Activated naive CD4-positive, alpha-beta T cell treated with anti-CD3 and anti-CD28 coated beads, Interleukin-2, amount 50 U/mL, for 72 hours (primary cell): ENCODE data around the gene PSMB10. TPM values are rescaled to one million over a fixed set of nuclear protein-coding genes. Genes with fewer than 3 reads are reported as not detected.
A peak's percentile ranks its signal among the peaks of the same experiment; 100 is the strongest.

ENCODE experiments used
- ATAC-seq, 2 donors: fragments of 150-1000 bp; cut with Tn5 transposase; 2 replicates each; pipeline ENCODE4 v1.10.0; 2021; ENCODE audit warnings: mild to moderate bottlenecking in 2 of 2, moderate library complexity in 2 of 2
- DNase-seq, 2 donors: peaks; one replicate each; pipeline ENCODE4 v3.0.0; 2021 to 2022; ENCODE audit warnings: low spot score in 2 of 2
- H3K27ac Mint-ChIP-seq, 2 donors: one replicate each; pipeline ENCODE4 v1.8.0; 2022; ENCODE audit warnings: mild to moderate bottlenecking in 2 of 2, mixed read lengths in 2 of 2
- H3K36me3 Mint-ChIP-seq, 2 donors: one replicate each; pipeline ENCODE4 v1.8.0; 2022; ENCODE audit warnings: mixed read lengths in 2 of 2
- H3K9me3 Mint-ChIP-seq, 2 donors: one replicate each; pipeline ENCODE4 v1.8.0; 2022; ENCODE audit warnings: mixed read lengths in 2 of 2
- total RNA-seq, 2 donors: library from RNA; stranded (reverse); gene quantifications; one replicate each; pipeline ENCODE4 v1.2.3, GENCODE V29; 2022

Gene PSMB10
- total RNA-seq, 2 donors from 2014 or later, result 156 to 215 TPM

DNA sequence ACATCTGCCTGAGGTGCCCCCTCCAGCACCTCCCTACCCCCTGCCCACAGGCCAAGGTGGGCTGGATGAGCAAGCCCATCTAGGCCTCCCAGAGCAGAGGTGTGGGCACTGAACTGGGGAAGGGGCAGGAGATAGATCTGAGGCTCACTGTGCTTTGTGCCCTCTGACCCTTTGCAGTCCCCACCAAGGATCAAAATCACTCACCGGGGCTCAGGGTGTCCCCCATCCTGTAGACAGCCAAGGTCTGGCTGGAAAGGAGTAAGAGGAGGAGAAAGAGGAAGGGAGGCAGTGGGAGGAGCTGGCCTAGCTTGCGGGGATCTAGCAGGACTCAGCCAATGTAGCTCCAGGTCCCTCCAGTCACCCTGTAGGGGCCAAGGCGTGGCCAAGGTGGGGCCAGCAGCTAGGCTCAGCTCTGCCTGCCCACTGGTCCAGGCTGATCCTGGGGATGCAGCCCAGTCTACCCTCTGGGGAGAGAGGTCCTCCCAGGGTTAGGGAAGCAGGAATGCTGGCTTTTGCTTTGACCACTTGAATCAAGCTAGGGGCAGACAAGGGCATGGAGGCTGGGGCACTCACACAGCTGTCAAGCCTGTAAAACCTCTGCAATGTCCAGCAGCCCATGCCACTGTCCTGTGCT is 30.0 kb upstream of the PSMB10 start:
- Mint-ChIP-seq H3K27ac (peak overlapping the region in 1 of 2 donors; percentile 86), H3K9me3 (no peaks in the 10 kb centered on the region), H3K36me3 (peaks cover 17 to 18% of the 10 kb centered on the region in 2 donors)
- DNase-seq, result no peak
- no peak for ATAC-seq

DNA sequence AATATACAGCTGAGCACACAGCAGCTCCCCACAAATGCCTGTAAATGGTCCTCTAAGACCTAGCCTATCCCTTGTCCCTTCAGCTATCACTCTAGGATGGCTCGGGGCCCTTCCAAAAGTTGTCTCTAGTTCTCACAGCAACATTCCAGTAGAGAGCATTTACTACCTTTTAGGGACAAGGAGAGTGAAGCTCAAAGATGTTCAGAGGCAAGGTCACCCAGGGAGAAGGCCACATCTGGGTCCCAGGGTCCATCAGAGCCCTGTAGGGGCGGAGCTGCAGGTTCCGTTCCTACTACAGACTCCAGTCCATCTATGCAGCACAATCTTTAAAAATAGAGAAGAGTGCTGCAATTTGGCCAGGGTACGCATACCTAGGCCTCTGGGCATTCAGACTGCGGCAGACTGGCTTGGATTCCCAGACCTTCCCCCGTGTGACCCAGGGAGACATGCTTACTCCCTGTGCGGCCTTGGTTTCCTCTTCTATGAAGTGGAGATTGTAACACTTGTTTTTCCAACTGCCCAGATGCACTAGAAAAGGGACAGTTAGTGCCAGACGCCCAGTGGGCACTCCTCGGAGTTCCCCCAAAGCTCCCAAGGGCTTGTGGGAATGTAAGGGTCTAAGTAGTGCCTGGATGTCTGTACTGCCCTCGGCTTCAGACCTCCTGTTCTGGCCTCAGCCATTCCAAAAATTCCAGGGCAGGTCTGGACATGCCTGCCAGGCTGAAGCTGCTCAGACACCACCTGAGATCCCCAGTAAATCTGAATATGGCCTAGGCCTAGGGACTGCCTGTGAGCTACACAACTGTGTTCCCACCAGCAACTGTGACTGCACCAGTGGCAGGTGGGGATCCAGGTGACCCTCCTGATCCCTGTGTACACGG is 29.3 kb upstream of the PSMB10 start:
- H3K9me3 Mint-ChIP-seq, result no peaks in the 10 kb centered on the region
- ATAC-seq, result no peak
- peak overlapping the region in 1 of 2 donors; percentile 86 for H3K27ac Mint-ChIP-seq
- peaks cover 17 to 18% of the 10 kb centered on the region in 2 donors for H3K36me3 Mint-ChIP-seq
- no peak for DNase-seq

GRCh38 chr16:67964477-67965131 is 28.0 kb upstream of the PSMB10 start:
- DNase-seq (no peak), ATAC-seq (no peak)
- no peaks in the 10 kb centered on the region for H3K9me3 Mint-ChIP-seq
- H3K36me3 Mint-ChIP-seq, result peaks cover 18 to 22% of the 10 kb centered on the region in 2 donors
- no peak overlapping the region for H3K27ac Mint-ChIP-seq

- peaks cover 18 to 22% of the 10 kb centered on the region in 2 donors for H3K36me3 Mint-ChIP-seq
- H3K27ac Mint-ChIP-seq, result no peak overlapping the region
- ATAC-seq (no peak), DNase-seq (no peak)
- no peaks in the 10 kb centered on the region for H3K9me3 Mint-ChIP-seq
Measured at GRCh38 chr16:67963662-67964321, 27.1 kb upstream of the PSMB10 start.

DNA sequence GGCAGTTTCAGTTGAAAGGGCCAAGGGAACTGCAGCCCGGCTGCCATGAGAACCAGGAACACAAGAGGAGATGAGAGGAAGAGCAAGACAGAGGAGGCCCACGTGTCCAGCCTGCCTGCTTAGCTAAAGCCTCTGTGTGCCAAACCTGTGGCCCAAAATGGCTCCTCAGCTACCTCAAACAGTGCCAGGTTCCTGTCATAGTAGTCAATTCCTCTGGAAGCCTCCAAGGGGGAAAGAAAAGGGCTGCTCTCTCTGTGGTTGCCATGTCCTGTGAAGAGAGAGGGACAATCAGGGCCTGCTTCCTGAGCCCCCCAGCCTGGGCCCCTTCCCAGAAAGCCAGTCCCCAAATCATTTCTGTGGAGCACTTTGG is 26.6 kb upstream of the PSMB10 start:
- no peak for ATAC-seq

DNA sequence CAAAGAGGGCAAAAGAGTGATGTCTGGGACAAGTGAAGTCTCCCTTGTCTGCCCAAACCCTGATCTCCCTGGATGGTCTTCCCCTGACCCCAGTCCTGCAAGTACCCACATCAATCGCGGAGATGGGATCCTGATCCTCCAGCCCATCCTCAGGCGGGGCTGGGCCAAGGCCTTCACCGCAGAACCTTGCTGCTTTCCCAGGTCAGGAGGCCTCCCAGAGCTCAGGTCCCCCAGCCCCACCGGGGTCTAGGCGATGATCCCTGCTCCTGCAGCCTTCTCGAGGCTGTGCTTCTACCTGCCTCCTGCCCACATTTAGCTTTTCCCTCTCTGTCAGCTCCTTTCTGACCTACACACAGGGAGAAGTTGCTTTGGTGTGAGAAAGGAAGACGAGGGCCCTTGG is 25.5 kb upstream of the PSMB10 start:
- DNase-seq, result no peak
- no peak for ATAC-seq
- Mint-ChIP-seq H3K9me3 (no peaks in the 10 kb centered on the region), H3K27ac (no peak overlapping the region), H3K36me3 (peaks cover 9 to 13% of the 10 kb centered on the region in 2 donors)

More for the DNA sequence above, 26.6 kb upstream of the PSMB10 start:
- Mint-ChIP-seq H3K9me3 (no peaks in the 10 kb centered on the region), H3K27ac (no peak overlapping the region), H3K36me3 (peaks cover 18 to 22% of the 10 kb centered on the region in 2 donors)
- no peak for DNase-seq

GRCh38 chr16:67961551-67961957 is 24.9 kb upstream of the PSMB10 start:
- H3K36me3 Mint-ChIP-seq, result peaks cover 9 to 10% of the 10 kb centered on the region in 2 donors
- H3K27ac Mint-ChIP-seq, result no peak overlapping the region
- DNase-seq (no peak), ATAC-seq (no peak)
- no peaks in the 10 kb centered on the region for H3K9me3 Mint-ChIP-seq

DNA sequence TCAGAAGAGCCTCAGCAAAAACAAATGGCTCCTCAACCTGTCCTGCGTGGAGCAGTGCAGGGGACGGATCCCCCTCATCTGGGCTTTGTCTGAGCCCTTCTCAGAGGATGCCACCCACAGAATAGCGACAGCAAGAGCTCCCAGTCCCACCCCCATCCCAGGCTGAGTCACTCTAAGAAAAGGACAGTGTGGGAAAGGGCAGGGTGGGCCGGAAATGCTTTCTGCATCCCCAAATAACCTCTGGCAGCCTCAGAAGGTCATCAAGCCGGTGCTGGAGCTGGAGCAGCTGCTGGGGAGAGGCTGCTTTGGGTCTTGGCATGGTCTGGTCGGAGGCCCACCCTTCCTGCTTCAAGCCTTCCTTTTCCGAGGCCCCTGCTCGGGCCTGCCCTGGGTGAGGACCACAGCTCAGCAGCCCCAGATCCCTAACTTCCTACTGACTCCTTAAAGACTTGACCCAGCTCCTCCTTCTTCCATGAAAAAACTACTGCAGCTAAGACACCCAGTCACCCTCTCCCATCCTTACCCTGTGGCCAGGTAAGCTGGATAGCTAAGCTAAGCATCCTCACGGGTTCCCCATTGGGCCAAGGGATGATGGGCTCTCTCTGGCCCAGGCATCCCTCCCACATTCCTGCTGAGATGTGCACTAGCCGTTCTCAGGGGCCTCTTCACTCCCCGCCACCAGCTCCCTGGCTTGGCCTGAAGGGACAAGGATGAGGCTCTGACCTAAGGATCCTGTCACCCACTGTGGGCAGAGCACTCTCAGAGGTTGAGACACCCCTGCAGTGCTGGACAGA is 23.1 kb upstream of the PSMB10 start:
- peak overlapping the region; percentile 2 to 27 for H3K27ac Mint-ChIP-seq
- H3K36me3 Mint-ChIP-seq, result peaks cover 9 to 10% of the 10 kb centered on the region in 2 donors
- no peaks in the 10 kb centered on the region for H3K9me3 Mint-ChIP-seq
- DNase-seq (no peak), ATAC-seq (no peak)

DNA sequence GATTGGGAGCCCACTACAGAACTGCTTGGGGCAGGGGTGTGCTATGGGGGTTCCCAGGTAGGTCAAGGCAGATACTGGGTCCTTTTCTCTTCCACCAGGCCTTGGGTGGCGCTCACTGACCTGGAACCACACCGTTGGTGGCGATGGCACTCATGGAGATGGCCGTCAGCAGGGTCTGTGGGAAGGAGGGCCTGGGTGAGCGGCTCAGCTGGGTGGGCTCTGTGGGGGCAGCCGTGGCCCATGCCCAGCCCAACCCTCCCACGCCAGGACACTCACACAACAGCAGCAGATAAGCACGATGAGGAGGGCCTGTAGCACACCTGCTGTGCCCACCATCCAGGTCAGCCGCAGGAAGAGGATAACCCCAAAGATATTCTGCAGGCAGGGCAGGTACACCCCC is 21.0 kb upstream of the PSMB10 start:
- ATAC-seq (no peak), DNase-seq (no peak)
- Mint-ChIP-seq H3K27ac (no peak overlapping the region), H3K9me3 (no peaks in the 10 kb centered on the region), H3K36me3 (peaks cover 5 to 6% of the 10 kb centered on the region in 2 donors)

- Mint-ChIP-seq H3K27ac (no peak overlapping the region), H3K9me3 (no peaks in the 10 kb centered on the region), H3K36me3 (peaks cover 0 to 4% of the 10 kb centered on the region in 2 donors)
- ATAC-seq (no peak), DNase-seq (no peak)
Measured at GRCh38 chr16:67954421-67955196, 18.0 kb upstream of the PSMB10 start.

DNA sequence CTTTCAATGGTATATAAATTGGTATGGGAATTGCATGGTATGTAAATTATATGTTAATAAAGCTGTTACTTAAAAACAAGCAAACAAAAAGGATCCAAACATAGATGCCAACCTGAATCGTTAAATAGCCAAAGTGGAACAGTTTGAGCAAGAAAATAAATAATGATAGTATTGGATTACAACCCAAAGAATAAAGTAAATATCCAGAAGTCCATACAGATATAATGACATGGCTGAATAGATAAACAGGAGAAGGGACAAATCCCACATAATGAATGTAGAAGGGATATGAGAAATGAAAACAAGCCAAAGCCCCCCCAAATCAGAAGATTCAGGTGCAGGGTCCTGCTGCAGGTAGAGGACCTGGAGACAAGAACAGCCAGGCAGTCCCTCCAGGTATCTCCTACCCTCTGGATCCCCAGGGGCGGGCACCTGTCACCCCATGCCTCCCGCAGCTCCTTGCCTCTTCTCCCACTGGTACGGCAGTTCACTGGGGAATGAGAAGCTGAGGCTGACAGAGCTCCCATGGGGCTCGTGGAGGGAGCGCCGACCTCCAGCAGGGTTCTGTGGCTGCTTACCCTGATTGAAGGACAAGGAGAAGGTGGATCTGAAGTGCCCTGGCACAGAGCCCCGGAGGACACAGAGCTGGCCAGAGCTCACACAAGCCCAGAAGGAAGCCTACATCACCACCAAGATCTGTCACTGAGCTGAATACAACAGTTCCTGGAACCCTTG is 17.2 kb upstream of the PSMB10 start:
- Mint-ChIP-seq H3K27ac (peak overlapping the region in 1 of 2 donors; percentile 41), H3K9me3 (no peaks in the 10 kb centered on the region)

GRCh38 chr16:67951485-67951884 is 14.8 kb upstream of the PSMB10 start:
- Mint-ChIP-seq H3K9me3 (no peaks in the 10 kb centered on the region), H3K36me3 (peaks cover 0 to 4% of the 10 kb centered on the region in 2 donors), H3K27ac (peak overlapping the region; percentile 24 to 64)
- DNase-seq (no peak), ATAC-seq (no peak)

More for the DNA sequence above, 17.2 kb upstream of the PSMB10 start:
- peaks cover 0 to 4% of the 10 kb centered on the region in 2 donors for H3K36me3 Mint-ChIP-seq
- DNase-seq (no peak), ATAC-seq (no peak)

GRCh38 chr16:67950335-67950843 is 13.7 kb upstream of the PSMB10 start:
- no peaks in the 10 kb centered on the region for H3K9me3 Mint-ChIP-seq
- peaks cover 0 to 4% of the 10 kb centered on the region in 2 donors for H3K36me3 Mint-ChIP-seq
- no peak overlapping the region for H3K27ac Mint-ChIP-seq
- no peak for DNase-seq
- no peak for ATAC-seq

DNA sequence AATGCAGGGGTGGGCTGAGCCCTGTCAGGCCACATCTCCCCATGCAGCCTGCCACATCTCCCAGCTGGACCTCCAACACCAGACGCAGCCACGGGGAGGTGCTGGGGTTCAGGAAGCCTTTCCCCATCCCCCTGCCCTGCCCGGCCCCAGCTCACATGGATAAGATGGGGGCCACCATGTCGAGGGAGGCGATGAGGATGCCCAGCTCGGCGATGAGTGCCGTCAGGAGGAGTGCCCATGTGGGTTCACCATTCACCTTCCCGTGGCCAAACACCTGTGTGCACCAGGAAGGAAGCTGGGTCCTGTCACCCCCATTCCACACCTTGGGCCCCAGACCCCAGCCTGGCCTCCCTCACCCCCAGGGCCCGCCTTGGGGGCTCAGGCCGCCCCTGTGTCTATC is 13.0 kb upstream of the PSMB10 start:
- no peaks in the 10 kb centered on the region for H3K9me3 Mint-ChIP-seq
- ATAC-seq, result no peak
- H3K27ac Mint-ChIP-seq, result no peak overlapping the region
- peaks cover 0 to 4% of the 10 kb centered on the region in 2 donors for H3K36me3 Mint-ChIP-seq
- DNase-seq, result no peak

GRCh38 chr16:67948015-67948414 is 11.4 kb upstream of the PSMB10 start:
- peak overlapping the region; percentile 34 to 80 for H3K27ac Mint-ChIP-seq
- H3K9me3 Mint-ChIP-seq, result no peaks in the 10 kb centered on the region
- peaks cover 0 to 4% of the 10 kb centered on the region in 2 donors for H3K36me3 Mint-ChIP-seq
- DNase-seq, result no peak
- ATAC-seq, result no peak
